ENCODE results near the gene POP4. TPM values are rescaled to one million over a fixed set of nuclear protein-coding genes. Genes with fewer than 3 reads are reported as not detected.

The POP4 gene
- total and polyA plus RNA-seq, 9 of the 15 experiments (the other 6 are each of a cell fraction or from before 2014, with no cell fraction given) = 42.1 to 128 (median 99.0) TPM

GRCh38 chr19:29626386-29626785 lies 20.3 kb downstream of the POP4 start:
- no TSS peak for BruUV-seq (replicated peaks)
- peak; percentile 10; the same call in 2 of the 3 replicates for ATAC-seq
- H3K9me1 ChIP-seq (ENCODE audit: control insufficient read depth, insufficient read depth, low read length) = no peaks in the 10 kb centered on the region
- no peaks in the 10 kb centered on the region for H3K36me3 ChIP-seq (ENCODE audit: control insufficient read depth, insufficient read depth, low read length)
- POLR2A ChIA-PET = interaction anchor here (1.1 to 2.4 kb wide), 4 partner anchors 9 to 47 kb away, joined by 3 to 9 read pairs (median 6); partner anchors contain the start of gene POP4
- no peaks in the 10 kb centered on the region for H4K20me1 ChIP-seq (replicated peaks; ENCODE audit: control insufficient read depth, insufficient read depth, low read length)
- H3K9me3 ChIP-seq (replicated peaks; ENCODE audit: control insufficient read depth, insufficient read depth, low read depth, low read length) = no peaks in the 10 kb centered on the region
- no peaks in the 10 kb centered on the region for H3K79me2 ChIP-seq (ENCODE audit: control insufficient read depth, insufficient read depth, low read length)
- no peak for DNase-seq (ENCODE audit: extremely low read depth in 1 of 4, low spot score in 3 of 4)
- no peak overlapping the region for H3K4me3 ChIP-seq
- H3K4me1 ChIP-seq (replicated peaks in 1 of 2; ENCODE audit: control insufficient read depth in 2 of 2, insufficient read depth in 2 of 2, low read length in 2 of 2) = peaks cover 22 to 31% of the 10 kb centered on the region in 2 experiments
- H3K27ac ChIP-seq (ENCODE audit: extremely low read depth, low read depth, low read length) = no peak overlapping the region
- in situ Hi-C loops (cut with MboI) = no loop called here
- 83% methylated on average over 2 of the region's 7 CpGs for WGBS (ENCODE audit: insufficient coverage, low coverage, missing lambda C conversion rate)
- no peak for TF ChIP-seq NUFIP1 (IDR thresholded peaks at IDR 0.05; ENCODE audit: partially characterized antibody)
- TF ChIP-seq ZFP1 (CRISPR knock-in tag; IDR thresholded peaks at IDR 0.05) = no peak
- no peak for TF ChIP-seq HBP1 (CRISPR knock-in tag; IDR thresholded peaks at IDR 0.05)
- no peak for TF ChIP-seq PTRF (tag; IDR thresholded peaks at IDR 0.05)
- TF ChIP-seq ZNF431 (CRISPR knock-in tag; IDR thresholded peaks at IDR 0.05) = no peak
- TF ChIP-seq MEF2D (tag; conservative IDR thresholded peaks at IDR 0.05; ENCODE audit: low read depth) = no peak
- no peak for TF ChIP-seq ZNF354B (CRISPR knock-in tag; IDR thresholded peaks at IDR 0.05)
- TF ChIP-seq BHLHE40 (IDR thresholded peaks at IDR 0.05; ENCODE audit: low read length) = no peak
- no peak for TF ChIP-seq BRCA1 (IDR thresholded peaks at IDR 0.05)
- no peak for TF ChIP-seq BRCA1 (CRISPR knock-in tag; IDR thresholded peaks at IDR 0.05)
- TF ChIP-seq ZFP36 (IDR thresholded peaks at IDR 0.05; ENCODE audit: low read depth, low read length, partially characterized antibody) = no peak
- TF ChIP-seq ZNF23 (CRISPR knock-in tag; IDR thresholded peaks at IDR 0.05) = no peak
- no peak for TF ChIP-seq ZNF77 (CRISPR knock-in tag; IDR thresholded peaks at IDR 0.05)
- TF ChIP-seq ZZZ3 (IDR thresholded peaks at IDR 0.05) = no peak
- H3K27me3 ChIP-seq (ENCODE audit: control insufficient read depth in 2 of 2, insufficient read depth in 2 of 2, low read length in 2 of 2) = no peaks in the 10 kb centered on the region
- no peak for FAIRE-seq
- CTCF ChIA-PET (ENCODE audit: low intra/inter-chr PET ratio) = no interaction called here
- peak overlapping the region in 1 of 2 experiments; percentile 64; a peak in 1 of 4 replicates for H3K9ac ChIP-seq (ENCODE audit: insufficient read depth in 1 of 2, low read depth in 2 of 2, low read length in 2 of 2)
- no peak overlapping the region for H3K4me2 ChIP-seq (ENCODE audit: insufficient read depth, low read length)
- peak overlapping the region; percentile 7; the same call in 1 of the 2 replicates for H2AFZ ChIP-seq (ENCODE audit: low read depth, low read length)
- intact Hi-C loops (cut with micrococcal nuclease) = loop anchor here (5.0 kb wide), 2 partner anchors 36 to 66 kb away; no protein-coding TSS in a partner anchor

Measured in K562 (cell line).